Pancreas (tissue), 10 donors: ENCODE results near the gene MICAL3. TPM values are rescaled to one million over a fixed set of nuclear protein-coding genes. Genes with fewer than 3 reads are reported as not detected.
A peak's percentile ranks its signal among the peaks of the same experiment; 100 is the strongest.

Experiments
- ATAC-seq, 4 donors: fragments of 200-7000 bp; cut with Tn5 transposase; one replicate each; pipeline versions ENCODE4 v1.8.0 to v1.9.1; 2020; ENCODE audit warnings: mild to moderate bottlenecking in 4 of 4, moderate library complexity in 4 of 4
- DNase-seq, 6 donors: peaks; one replicate each; pipeline ENCODE4 v3.0.0-alpha.2; 2020
- FAIRE-seq: peaks from 2 replicates; lab custom pipeline; 2012; peaks lifted over from hg19 to GRCh38; lab: Jason Lieb, UNC
- H3K27ac ChIP-seq, 4 donors: fragments of 200-600 bp; sonication (generic); 1 replicate in 3 of 4; 2 replicates in 1 of 4; pipeline versions ENCODE4 v1.5.0 to v1.8.0; 2020
- H3K27me3 ChIP-seq, 4 donors: fragments of 200-600 bp; one replicate each; pipeline ENCODE4 v1.8.0; 2021
- H3K36me3 ChIP-seq, 3 donors: fragments of 200-600 bp; sonication (generic) in 1 of 3; one replicate each; pipeline versions ENCODE4 v1.5.0 to v1.8.0; 2020 to 2021
- H3K4me1 ChIP-seq, 3 donors: fragments of 200-600 bp; one replicate each; pipeline ENCODE4 v1.8.0; 2021
- H3K4me3 ChIP-seq, 4 donors: fragments of 200-600 bp; sonication (generic) in 2 of 4; one replicate each; pipeline versions ENCODE4 v1.5.0 to v1.8.0; 2020 to 2021
- H3K9me3 ChIP-seq, 4 donors: fragments of 200-600 bp; one replicate each; pipeline ENCODE4 v1.8.0; 2021
- CTCF ChIP-seq, 4 donors: fragments of 200-600 bp; sonication (generic) in 3 of 4; IDR thresholded peaks; one replicate each; pipeline versions ENCODE4 v1.5.0 to v1.8.0; 2021; ENCODE audit warnings: antibody characterized with exemption in 4 of 4
- WGBS, 2 donors: extraction: QIAGEN DNeasy Blood & Tissue Kit; methylation state at CpG; one replicate each; pipeline ENCODE4 v1.1.7; 2013; 5-methylcytosine and 5-hydroxymethylcytosine counted together
- intact Hi-C, 3 donors: fragments of 100-400 bp; cut with DNase I; formaldehyde crosslinking; loops; one replicate each; pipeline versions ENCODE4 v1.11.1 to v1.14.2; 2022
- polyA plus RNA-seq, 2 donors: library from polyadenylated mRNA; stranded (reverse); fragments of 200-250 nt; gene quantifications; one replicate each; pipeline ENCODE4 v1.2.3, GENCODE V29; 2013
- total RNA-seq, 6 donors: library from RNA; stranded (reverse); fragmentation: NEBNext Ultra II Directional in 4 of 6; extraction: Animal tissue kit (Norgen Biotek cat#: 25700) in 4 of 6; gene quantifications; one replicate each; pipeline versions ENCODE4 v1.2.1 to v1.2.4, GENCODE V29; 2021 to 2023
- donor health status: healthy with polysubstance abuse.
- donor health status: DM: no; HTN: no; CAD: no; lungs with moderate emphysema.
- donor health status: DM: no; HTN: no; CAD: no.
- donor health status: control.
- donor health status: control.
- donor health status: Bipolar disorder and iron deficiency.
- donor health status: DM: yes; HTN: yes; CAD: no.
- donor health status: DM: no; HTN: no; CAD: no.
- donor health status: DM: no; HTN: no; CAD: no.
- donor health status: DM: yes; HTN: yes; CAD: no.

MICAL3 gene
- total and polyA plus RNA-seq, 8 donors: 5.9 to 56.8 (median 25.5) TPM

- H3K4me3 ChIP-seq: no peak overlapping the region
- 76 to 80% methylated on average over 3 of the region's 3 CpGs for WGBS, 2 donors
Measured at GRCh38 chr22:17845790-17846189, 178.6 kb downstream of the MICAL3 start.

GRCh38 chr22:17845327-17845726, 179.0 kb downstream of the MICAL3 start:
- TF ChIP-seq CTCF (IDR thresholded peaks at IDR 0.05): no peak
- H3K4me1 ChIP-seq: no peaks in the 10 kb centered on the region
- WGBS, 2 donors: 76 to 79% methylated on average over 8 of the region's 8 CpGs
- no peak overlapping the region for H3K27ac ChIP-seq
- intact Hi-C loops: no loop called here
- DNase-seq (no peak), ATAC-seq (peak in 2 of 4 donors; percentile 13 to 53), FAIRE-seq (no peak)
- peaks cover 0 to 14% (median 0%) of the 10 kb centered on the region in 3 donors for H3K36me3 ChIP-seq
- no peaks in the 10 kb centered on the region for H3K9me3 ChIP-seq
- H3K27me3 ChIP-seq: no peaks in the 10 kb centered on the region
- no peak overlapping the region for H3K4me3 ChIP-seq

More at GRCh38 chr22:17845790-17846189, 178.6 kb downstream of the MICAL3 start:
- peak in 3 of 4 donors; percentile 26 to 32 (median 31) for ATAC-seq
- H3K9me3 ChIP-seq: no peaks in the 10 kb centered on the region
- H3K4me1 ChIP-seq: no peaks in the 10 kb centered on the region
- no peak for TF ChIP-seq CTCF (IDR thresholded peaks at IDR 0.05)
- no peak overlapping the region for H3K27ac ChIP-seq
- peaks cover 0 to 10% (median 0%) of the 10 kb centered on the region in 3 donors for H3K36me3 ChIP-seq
- intact Hi-C loops: no loop called here
- no peaks in the 10 kb centered on the region for H3K27me3 ChIP-seq
- no peak for DNase-seq
- no peak for FAIRE-seq

GRCh38 chr22:17844150-17844549, 180.2 kb downstream of the MICAL3 start:
- Histone ChIP-seq H3K36me3 (peaks cover 0 to 15% (median 0%) of the 10 kb centered on the region in 3 donors), H3K9me3 (no peaks in the 10 kb centered on the region), H3K4me3 (no peak overlapping the region), H3K27me3 (no peaks in the 10 kb centered on the region), H3K27ac (no peak overlapping the region), H3K4me1 (no peaks in the 10 kb centered on the region)
- DNase-seq (no peak), FAIRE-seq (no peak), ATAC-seq (no peak)
- TF ChIP-seq CTCF (IDR thresholded peaks at IDR 0.05): no peak
- WGBS, 2 donors: 77 to 88% methylated on average over 5 of the region's 5 CpGs
- intact Hi-C loops: no loop called here

GRCh38 chr22:17842386-17842785, 182.0 kb downstream of the MICAL3 start:
- H3K27ac ChIP-seq: no peak overlapping the region
- no peaks in the 10 kb centered on the region for H3K9me3 ChIP-seq
- peaks cover 0 to 15% (median 0%) of the 10 kb centered on the region in 3 donors for H3K36me3 ChIP-seq
- H3K4me1 ChIP-seq: no peaks in the 10 kb centered on the region
- no peak overlapping the region for H3K4me3 ChIP-seq
- DNase-seq (peak in 1 of 6 donors; percentile 64), ATAC-seq (peak in 1 of 4 donors; percentile 8), FAIRE-seq (no peak)
- intact Hi-C loops: no loop called here
- TF ChIP-seq CTCF (IDR thresholded peaks at IDR 0.05): no peak
- WGBS, 2 donors: 87 to 90% methylated on average over 19 to 20 of the region's 20 CpGs
- H3K27me3 ChIP-seq: no peaks in the 10 kb centered on the region

GRCh38 chr22:17841836-17842235, 182.5 kb downstream of the MICAL3 start:
- WGBS, 2 donors: 94 to 95% methylated on average over 16 of the region's 16 CpGs
- H3K27me3 ChIP-seq: no peaks in the 10 kb centered on the region
- FAIRE-seq: no peak
- no peak overlapping the region for H3K4me3 ChIP-seq
- intact Hi-C loops: no loop called here
- peak in 1 of 6 donors; percentile 63 for DNase-seq
- H3K9me3 ChIP-seq: no peaks in the 10 kb centered on the region
- H3K36me3 ChIP-seq: peaks cover 0 to 15% (median 0%) of the 10 kb centered on the region in 3 donors
- no peak for ATAC-seq
- H3K4me1 ChIP-seq: no peaks in the 10 kb centered on the region
- H3K27ac ChIP-seq: no peak overlapping the region
- no peak for TF ChIP-seq CTCF (IDR thresholded peaks at IDR 0.05)
